ENCODE data around the gene TRAF7.

Gene TRAF7

GRCh38 chr16:2158262-2158638, 2.7 kb downstream of the TRAF7 start:
- Mint-ChIP-seq H3K4me1 (peaks cover 31 to 86% of the 10 kb centered on the region in 2 donors), H3K4me3 (peak overlapping the region in 1 of 2 donors; percentile 70), H3K27ac (peak overlapping the region; percentile 51), H3K9me3 (no peaks in the 10 kb centered on the region), H3K27me3 (no peaks in the 10 kb centered on the region), H3K36me3 (peaks cover 30 to 38% of the 10 kb centered on the region in 2 donors)
- DNase-seq (no peak), ATAC-seq (replicated peaks) (no peak)

- peaks cover 20 to 28% of the 10 kb centered on the region in 2 donors for H3K36me3 Mint-ChIP-seq
- peak overlapping the region; percentile 25 to 41 for H3K4me3 Mint-ChIP-seq
- no peaks in the 10 kb centered on the region for H3K27me3 Mint-ChIP-seq
- H3K4me1 Mint-ChIP-seq, result peaks cover 31 to 77% of the 10 kb centered on the region in 2 donors
- H3K27ac Mint-ChIP-seq, result peak overlapping the region; percentile 66
- DNase-seq (no peak), ATAC-seq (replicated peaks) (no peak)
- no peaks in the 10 kb centered on the region for H3K9me3 Mint-ChIP-seq
Measured at GRCh38 chr16:2159175-2159838, 3.7 kb downstream of the TRAF7 start.

GRCh38 chr16:2160915-2161551, 5.5 kb downstream of the TRAF7 start:
- Mint-ChIP-seq H3K4me3 (no peak overlapping the region), H3K36me3 (peaks cover 10 to 21% of the 10 kb centered on the region in 2 donors), H3K27ac (peak overlapping the region; percentile 76), H3K9me3 (no peaks in the 10 kb centered on the region), H3K27me3 (no peaks in the 10 kb centered on the region), H3K4me1 (peaks cover 31 to 66% of the 10 kb centered on the region in 2 donors)
- no peak for DNase-seq
- ATAC-seq (replicated peaks), result peak; percentile 39 to 42

GRCh38 chr16:2161911-2162310, 6.3 kb downstream of the TRAF7 start:
- Mint-ChIP-seq H3K36me3 (peaks cover 13 to 24% of the 10 kb centered on the region in 2 donors), H3K27ac (peak overlapping the region; percentile 68), H3K4me3 (no peak overlapping the region), H3K27me3 (no peaks in the 10 kb centered on the region), H3K4me1 (peaks cover 26 to 57% of the 10 kb centered on the region in 2 donors), H3K9me3 (no peaks in the 10 kb centered on the region)
- ATAC-seq (replicated peaks) (no peak), DNase-seq (no peak)

GRCh38 chr16:2162676-2163118, 7.1 kb downstream of the TRAF7 start:
- ATAC-seq (replicated peaks), result no peak
- DNase-seq, result no peak
- H3K4me3 Mint-ChIP-seq, result no peak overlapping the region
- H3K9me3 Mint-ChIP-seq, result no peaks in the 10 kb centered on the region
- peaks cover 13 to 20% of the 10 kb centered on the region in 2 donors for H3K36me3 Mint-ChIP-seq
- H3K27ac Mint-ChIP-seq, result no peak overlapping the region
- peaks cover 20 to 49% of the 10 kb centered on the region in 2 donors for H3K4me1 Mint-ChIP-seq
- H3K27me3 Mint-ChIP-seq, result no peaks in the 10 kb centered on the region

- H3K4me3 Mint-ChIP-seq, result no peak overlapping the region
- ATAC-seq (replicated peaks) (no peak), DNase-seq (no peak)
- H3K27me3 Mint-ChIP-seq, result no peaks in the 10 kb centered on the region
- peaks cover 14 to 43% of the 10 kb centered on the region in 2 donors for H3K4me1 Mint-ChIP-seq
- H3K36me3 Mint-ChIP-seq, result peaks cover 12 to 20% of the 10 kb centered on the region in 2 donors
- H3K27ac Mint-ChIP-seq, result no peak overlapping the region
- no peaks in the 10 kb centered on the region for H3K9me3 Mint-ChIP-seq
Measured at GRCh38 chr16:2163211-2163881, 7.8 kb downstream of the TRAF7 start.

GRCh38 chr16:2165861-2166260, 10.3 kb downstream of the TRAF7 start:
- Mint-ChIP-seq H3K4me1 (peaks cover 7 to 24% of the 10 kb centered on the region in 2 donors), H3K27ac (no peak overlapping the region), H3K36me3 (peaks cover 12 to 26% of the 10 kb centered on the region in 2 donors)

GRCh38 chr16:2166263-2167067, 10.9 kb downstream of the TRAF7 start:
- no peak for ATAC-seq (replicated peaks)
- H3K4me1 Mint-ChIP-seq, result peaks cover 5 to 18% of the 10 kb centered on the region in 2 donors
- H3K27me3 Mint-ChIP-seq, result no peaks in the 10 kb centered on the region
- no peak overlapping the region for H3K27ac Mint-ChIP-seq
- DNase-seq, result no peak
- no peaks in the 10 kb centered on the region for H3K9me3 Mint-ChIP-seq
- H3K4me3 Mint-ChIP-seq, result no peak overlapping the region
- peaks cover 12 to 26% of the 10 kb centered on the region in 2 donors for H3K36me3 Mint-ChIP-seq

More at GRCh38 chr16:2165861-2166260, 10.3 kb downstream of the TRAF7 start:
- no peaks in the 10 kb centered on the region for H3K27me3 Mint-ChIP-seq
- ATAC-seq (replicated peaks) (no peak), DNase-seq (no peak)
- H3K9me3 Mint-ChIP-seq, result no peaks in the 10 kb centered on the region
- no peak overlapping the region for H3K4me3 Mint-ChIP-seq

- peaks cover 5 to 11% of the 10 kb centered on the region in 2 donors for H3K4me1 Mint-ChIP-seq
- ATAC-seq (replicated peaks), result no peak
- no peaks in the 10 kb centered on the region for H3K9me3 Mint-ChIP-seq
- no peak for DNase-seq
- no peaks in the 10 kb centered on the region for H3K27me3 Mint-ChIP-seq
- H3K36me3 Mint-ChIP-seq, result peaks cover 9 to 27% of the 10 kb centered on the region in 2 donors
- no peak overlapping the region for H3K27ac Mint-ChIP-seq
- no peak overlapping the region for H3K4me3 Mint-ChIP-seq
Measured at GRCh38 chr16:2167068-2167638, 11.6 kb downstream of the TRAF7 start.

- Mint-ChIP-seq H3K4me1 (peaks cover 0 to 2% of the 10 kb centered on the region in 2 donors), H3K4me3 (no peak overlapping the region), H3K36me3 (peaks cover 23 to 39% of the 10 kb centered on the region in 2 donors), H3K27ac (no peak overlapping the region), H3K9me3 (no peaks in the 10 kb centered on the region), H3K27me3 (no peaks in the 10 kb centered on the region)
- no peak for DNase-seq
- ATAC-seq (replicated peaks), result no peak
Measured at GRCh38 chr16:2170080-2170479, 14.5 kb downstream of the TRAF7 start.

GRCh38 chr16:2170587-2171435, 15.2 kb downstream of the TRAF7 start:
- Mint-ChIP-seq H3K27me3 (no peaks in the 10 kb centered on the region), H3K27ac (no peak overlapping the region), H3K9me3 (no peaks in the 10 kb centered on the region), H3K4me3 (no peak overlapping the region), H3K4me1 (peaks cover 0 to 2% of the 10 kb centered on the region in 2 donors), H3K36me3 (peaks cover 27 to 39% of the 10 kb centered on the region in 2 donors)
- ATAC-seq (replicated peaks) (no peak), DNase-seq (no peak)

- Mint-ChIP-seq H3K27me3 (no peaks in the 10 kb centered on the region), H3K36me3 (peaks cover 28 to 39% of the 10 kb centered on the region in 2 donors)
- no peak for ATAC-seq (replicated peaks)
Measured at GRCh38 chr16:2171601-2172178, 16.1 kb downstream of the TRAF7 start.

More at GRCh38 chr16:2171601-2172178, 16.1 kb downstream of the TRAF7 start:
- no peaks in the 10 kb centered on the region for H3K9me3 Mint-ChIP-seq
- no peak for DNase-seq
- no peak overlapping the region for H3K27ac Mint-ChIP-seq
- H3K4me3 Mint-ChIP-seq, result no peak overlapping the region
- H3K4me1 Mint-ChIP-seq, result no peaks in the 10 kb centered on the region

All from stimulated activated naive B cell treated with anti-CD40 and anti-IgM and Interleukin-4, amounts not matched to agents 10 μg/mL and 1 μg/mL and 100 μg/mL, for 72 hours (primary cell).